Glutamatergic neuron (in vitro differentiated cells): ENCODE data around the gene RBFOX2. TPM values are rescaled to one million over a fixed set of nuclear protein-coding genes. Genes with fewer than 3 reads are reported as not detected.

ENCODE experiments used
- DNase-seq: peaks from one replicate; pipeline ENCODE4 v3.0.0; 2022
- H3K27ac Mint-ChIP-seq: one replicate; pipeline ENCODE4 v1.8.0; 2020; ENCODE audit warnings: mild to moderate bottlenecking, mixed read lengths, inconsistent platforms; ENCODE audit not compliant: unreplicated experiment
- H3K27me3 Mint-ChIP-seq: one replicate; pipeline ENCODE4 v1.8.0; 2020; ENCODE audit warnings: mild to moderate bottlenecking, moderate library complexity, mixed read lengths, inconsistent platforms; ENCODE audit not compliant: unreplicated experiment
- H3K36me3 Mint-ChIP-seq: one replicate; pipeline ENCODE4 v1.8.0; 2020; ENCODE audit warnings: mild to moderate bottlenecking, mixed read lengths, inconsistent platforms; ENCODE audit not compliant: unreplicated experiment
- H3K4me1 Mint-ChIP-seq: one replicate; pipeline ENCODE4 v1.8.0; 2020; ENCODE audit warnings: mild to moderate bottlenecking, low read depth, mixed read lengths, inconsistent platforms; ENCODE audit not compliant: unreplicated experiment
- H3K4me3 Mint-ChIP-seq: one replicate; pipeline ENCODE4 v1.8.0; 2020; ENCODE audit warnings: mild to moderate bottlenecking, mixed read lengths, inconsistent platforms; ENCODE audit not compliant: unreplicated experiment
- H3K9me3 Mint-ChIP-seq: one replicate; pipeline ENCODE4 v1.8.0; 2020; ENCODE audit warnings: mild to moderate bottlenecking, moderate library complexity, mixed read lengths, inconsistent platforms; ENCODE audit not compliant: unreplicated experiment
- total RNA-seq: library from RNA; stranded (reverse); fragmentation: NEBNext Ultra II Directional; extraction: Animal tissue kit (Norgen Biotek cat#: 25700); gene quantifications from one replicate; pipeline ENCODE4 v1.2.1, GENCODE V29; 2021; ENCODE audit not compliant: unreplicated experiment
- TF ChIP-seq, protein P1 (sequence below): fragments of 200-600 bp; sonication (generic); IDR thresholded peaks from one replicate; pipeline ENCODE4 v1.5.0; 2021; ENCODE audit not compliant: partially characterized antibody, unreplicated experiment

The RBFOX2 gene
- total RNA-seq, 1 donor from 2014 or later: 380 TPM

DNA sequence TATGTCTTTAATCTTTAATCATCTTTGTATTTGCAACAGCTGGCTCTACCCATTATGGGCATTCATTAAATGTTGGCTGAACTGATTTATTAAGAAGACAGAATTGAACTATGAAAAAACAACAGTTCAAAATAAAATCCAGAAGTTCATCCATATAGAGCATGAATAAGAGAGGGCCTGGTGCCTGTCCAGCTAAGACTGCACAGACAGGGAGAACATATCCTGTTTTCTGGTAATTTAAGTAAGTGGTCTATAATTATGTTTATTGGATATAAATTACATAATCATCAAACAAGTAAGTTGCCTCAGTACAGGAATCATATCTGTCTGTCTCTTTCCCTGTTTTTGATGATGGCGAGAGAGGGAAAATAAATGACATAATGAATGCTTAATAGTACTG, 137.2 kb downstream of the RBFOX2 start:
- H3K27me3 Mint-ChIP-seq: no peaks in the 10 kb centered on the region
- no peak for DNase-seq
- peaks cover 35% of the 10 kb centered on the region for H3K4me1 Mint-ChIP-seq
- TF ChIP-seq, protein P1, sequence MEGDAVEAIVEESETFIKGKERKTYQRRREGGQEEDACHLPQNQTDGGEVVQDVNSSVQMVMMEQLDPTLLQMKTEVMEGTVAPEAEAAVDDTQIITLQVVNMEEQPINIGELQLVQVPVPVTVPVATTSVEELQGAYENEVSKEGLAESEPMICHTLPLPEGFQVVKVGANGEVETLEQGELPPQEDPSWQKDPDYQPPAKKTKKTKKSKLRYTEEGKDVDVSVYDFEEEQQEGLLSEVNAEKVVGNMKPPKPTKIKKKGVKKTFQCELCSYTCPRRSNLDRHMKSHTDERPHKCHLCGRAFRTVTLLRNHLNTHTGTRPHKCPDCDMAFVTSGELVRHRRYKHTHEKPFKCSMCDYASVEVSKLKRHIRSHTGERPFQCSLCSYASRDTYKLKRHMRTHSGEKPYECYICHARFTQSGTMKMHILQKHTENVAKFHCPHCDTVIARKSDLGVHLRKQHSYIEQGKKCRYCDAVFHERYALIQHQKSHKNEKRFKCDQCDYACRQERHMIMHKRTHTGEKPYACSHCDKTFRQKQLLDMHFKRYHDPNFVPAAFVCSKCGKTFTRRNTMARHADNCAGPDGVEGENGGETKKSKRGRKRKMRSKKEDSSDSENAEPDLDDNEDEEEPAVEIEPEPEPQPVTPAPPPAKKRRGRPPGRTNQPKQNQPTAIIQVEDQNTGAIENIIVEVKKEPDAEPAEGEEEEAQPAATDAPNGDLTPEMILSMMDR: no peak
- no peaks in the 10 kb centered on the region for H3K36me3 Mint-ChIP-seq
- no peak overlapping the region for H3K4me3 Mint-ChIP-seq
- peaks cover 4% of the 10 kb centered on the region for H3K9me3 Mint-ChIP-seq
- no peak overlapping the region for H3K27ac Mint-ChIP-seq

DNA sequence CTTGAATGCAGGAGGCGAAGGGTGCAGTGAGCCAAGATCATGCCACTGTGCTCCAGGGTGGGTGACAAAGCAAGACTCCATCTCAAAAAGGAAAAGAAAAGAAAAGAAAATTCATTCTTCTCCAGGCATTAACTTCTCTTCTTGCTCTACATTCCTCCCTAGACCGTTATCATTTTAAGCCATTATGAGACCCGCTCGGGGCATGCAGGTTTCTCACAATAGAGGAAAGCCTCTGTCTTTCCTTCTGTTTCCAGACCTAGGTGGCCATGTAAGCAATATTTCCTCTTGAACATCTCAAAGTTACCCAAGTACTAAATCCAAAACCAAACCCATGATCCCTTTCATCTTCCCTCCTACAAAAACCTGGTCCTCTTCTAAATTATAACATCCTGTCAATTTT, 139.6 kb downstream of the RBFOX2 start:
- Mint-ChIP-seq H3K4me1 (peaks cover 22% of the 10 kb centered on the region), H3K9me3 (peaks cover 4% of the 10 kb centered on the region), H3K27ac (no peak overlapping the region), H3K4me3 (no peak overlapping the region), H3K27me3 (no peaks in the 10 kb centered on the region), H3K36me3 (no peaks in the 10 kb centered on the region)
- TF ChIP-seq, protein P1: no peak
- no peak for DNase-seq

DNA sequence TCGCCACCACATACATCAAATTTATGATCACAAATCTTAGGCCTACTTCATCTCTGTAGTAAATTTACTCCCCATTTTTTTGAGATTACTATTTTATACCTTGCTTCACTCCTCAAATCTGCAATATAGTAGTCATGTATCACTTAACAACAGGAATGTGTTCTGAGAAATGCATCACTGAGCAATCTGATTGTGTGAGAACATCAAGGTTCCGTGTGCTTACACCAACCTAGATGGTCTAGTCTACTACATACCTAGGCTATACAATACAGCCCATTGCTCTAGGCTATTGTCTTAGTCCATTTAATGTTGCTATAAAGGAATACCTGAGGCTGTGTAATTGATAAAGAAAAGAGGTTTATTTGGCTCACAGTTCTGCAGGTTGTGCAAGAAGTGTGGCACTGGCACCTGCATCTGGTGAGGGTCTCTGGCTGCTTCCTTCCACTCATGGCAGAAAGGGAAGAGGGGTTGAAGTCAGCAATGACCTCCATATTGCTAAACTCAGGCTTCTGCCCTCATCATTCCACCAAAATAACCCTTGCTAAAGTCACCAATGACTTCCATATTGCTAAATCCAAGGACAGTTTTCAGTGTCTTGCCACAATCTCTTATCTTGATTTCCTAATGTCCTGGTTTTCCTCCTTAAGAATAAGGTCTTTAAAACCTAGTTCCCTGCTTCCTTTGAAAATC, 140.3 kb downstream of the RBFOX2 start:
- no peak for DNase-seq
- H3K36me3 Mint-ChIP-seq: no peaks in the 10 kb centered on the region
- TF ChIP-seq, protein P1: no peak
- no peak overlapping the region for H3K4me3 Mint-ChIP-seq
- no peak overlapping the region for H3K27ac Mint-ChIP-seq
- H3K27me3 Mint-ChIP-seq: no peaks in the 10 kb centered on the region
- peaks cover 4% of the 10 kb centered on the region for H3K9me3 Mint-ChIP-seq
- H3K4me1 Mint-ChIP-seq: peaks cover 20% of the 10 kb centered on the region

DNA sequence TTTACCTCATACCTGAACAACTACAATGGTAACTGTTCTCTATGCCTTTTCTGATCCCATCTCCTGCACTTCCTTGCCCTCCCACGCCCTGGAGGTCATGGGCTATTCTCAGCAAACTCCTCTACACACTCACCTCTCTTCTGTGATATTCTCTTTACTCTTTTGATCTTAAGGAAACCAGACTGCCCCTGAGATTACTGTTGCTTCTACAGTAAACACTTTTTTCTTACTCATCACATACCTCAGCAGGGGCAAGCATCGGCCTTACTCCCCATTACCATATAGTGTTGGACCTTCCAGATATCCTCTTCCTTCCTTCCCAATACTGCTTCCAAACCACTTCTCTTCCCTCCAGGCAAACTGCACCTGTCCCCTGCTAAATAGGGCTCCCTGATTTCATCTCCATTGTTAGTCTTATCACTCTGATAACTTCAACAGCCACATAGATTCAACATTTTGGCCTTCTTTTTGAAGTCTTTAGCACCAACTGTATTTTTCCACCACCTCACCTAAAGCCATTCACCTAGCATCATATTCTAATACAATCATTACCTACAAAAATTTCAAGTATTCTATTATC, 141.2 kb downstream of the RBFOX2 start:
- no peak overlapping the region for H3K27ac Mint-ChIP-seq
- H3K27me3 Mint-ChIP-seq: no peaks in the 10 kb centered on the region
- peaks cover 19% of the 10 kb centered on the region for H3K4me1 Mint-ChIP-seq
- no peak overlapping the region for H3K4me3 Mint-ChIP-seq
- TF ChIP-seq, protein P1: no peak
- no peak for DNase-seq
- H3K9me3 Mint-ChIP-seq: peaks cover 4% of the 10 kb centered on the region
- no peaks in the 10 kb centered on the region for H3K36me3 Mint-ChIP-seq

DNA sequence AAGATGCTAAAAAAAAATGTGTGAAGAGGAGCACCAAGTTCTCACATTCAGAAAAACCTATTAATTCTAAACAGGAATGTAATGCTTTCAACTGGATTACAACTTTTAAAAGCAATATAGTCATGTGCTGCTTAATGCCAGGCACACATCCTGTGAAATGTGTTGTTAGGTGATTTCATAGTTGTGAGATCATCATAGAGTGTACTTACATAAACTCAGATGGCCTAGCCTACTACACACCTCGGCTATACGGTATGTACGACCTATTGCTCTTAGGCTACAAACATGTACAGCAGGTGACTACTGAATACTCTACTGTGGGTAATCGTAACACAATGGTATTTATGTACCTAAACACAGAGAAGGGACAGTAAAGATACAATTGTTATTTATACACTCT, 142.3 kb downstream of the RBFOX2 start:
- Mint-ChIP-seq H3K27me3 (no peaks in the 10 kb centered on the region), H3K4me1 (peaks cover 17% of the 10 kb centered on the region), H3K9me3 (peaks cover 1% of the 10 kb centered on the region), H3K36me3 (no peaks in the 10 kb centered on the region), H3K27ac (no peak overlapping the region), H3K4me3 (no peak overlapping the region)
- TF ChIP-seq, protein P1: no peak
- DNase-seq: no peak
